AG04450 (cell line): ENCODE data around the gene SCNN1G. TPM values are rescaled to one million over a fixed set of nuclear protein-coding genes. Genes with fewer than 3 reads are reported as not detected.

Source experiments
- CTCF ChIA-PET: fragments of 300-600, 350-600 bp; formaldehyde crosslinking; extraction: SDS; loops from one replicate; lab custom pipeline; 2022; ENCODE audit warnings: antibody characterized with exemption, inconsistent platforms; lab: Charles Lee
- POLR2A ChIA-PET: fragments of 350-600 bp; formaldehyde crosslinking; extraction: SDS; loops from one replicate; lab custom pipeline; 2021; ENCODE audit warnings: antibody characterized with exemption, inconsistent platforms; lab: Yijun Ruan, JAX
- DNase-seq: peaks from one replicate; pipeline ENCODE4 v3.0.0-alpha.2; 2011; ENCODE audit warnings: low read depth, low spot score
- H3K27ac ChIP-seq: one replicate; pipeline ENCODE4 v1.5.1; 2012; ENCODE audit warnings: low read depth, low read length, control low read depth
- H3K27me3 ChIP-seq: one replicate; pipeline ENCODE4 v1.6.0; 2012; ENCODE audit warnings: low read length; ENCODE audit not compliant: control insufficient read depth, insufficient read depth
- H3K4me3 ChIP-seq: 2 replicates; pipeline ENCODE4 v1.5.1; 2011; ENCODE audit warnings: mild to moderate bottlenecking, low read depth, low read length, control low read depth
- H3K9me3 ChIP-seq: 2 replicates; pipeline ENCODE4 v1.5.1; 2012; ENCODE audit warnings: low read length; ENCODE audit not compliant: control insufficient read depth, insufficient read depth
- CTCF ChIP-seq: IDR thresholded peaks from 2 replicates; pipeline ENCODE4 v1.5.1; 2011; ENCODE audit warnings: low read depth, low read length, control low read depth, inconsistent platforms
- polyA plus RNA-seq: library from polyadenylated mRNA; depleted of rRNA; stranded (reverse); fragments of >200 nt; gene quantifications from 2 replicates; pipeline ENCODE4 v1.2.3, GENCODE V29; 2011

Gene SCNN1G
- polyA plus RNA-seq, 1 experiment = not detected

- DNase-seq = no peak
- H3K9me3 ChIP-seq = no peaks in the 10 kb centered on the region
- ChIA-PET CTCF (no interaction called here), POLR2A (no interaction called here)
- H3K27ac ChIP-seq = no peak overlapping the region
- no peak overlapping the region for H3K4me3 ChIP-seq
- no peaks in the 10 kb centered on the region for H3K27me3 ChIP-seq
- no peak for TF ChIP-seq CTCF
These were observed 40.4 kb downstream of the SCNN1G start for GRCh38 chr16:23222929-23223328.

- ChIA-PET CTCF (no interaction called here), POLR2A (no interaction called here)
- H3K9me3 ChIP-seq = no peaks in the 10 kb centered on the region
- no peak for DNase-seq
- no peak overlapping the region for H3K27ac ChIP-seq
- TF ChIP-seq CTCF = no peak
- H3K27me3 ChIP-seq = no peaks in the 10 kb centered on the region
- no peak overlapping the region for H3K4me3 ChIP-seq
These were observed 40.8 kb downstream of the SCNN1G start for GRCh38 chr16:23223368-23223767.

GRCh38 chr16:23225109-23225508, 42.6 kb downstream of the SCNN1G start:
- DNase-seq = no peak
- Histone ChIP-seq H3K27me3 (no peaks in the 10 kb centered on the region), H3K9me3 (no peaks in the 10 kb centered on the region), H3K27ac (no peak overlapping the region), H3K4me3 (no peak overlapping the region)
- POLR2A ChIA-PET = no interaction called here
- TF ChIP-seq CTCF = no peak
- CTCF ChIA-PET = no interaction called here

GRCh38 chr16:23225634-23226033, 43.1 kb downstream of the SCNN1G start:
- Histone ChIP-seq H3K4me3 (no peak overlapping the region), H3K27me3 (no peaks in the 10 kb centered on the region), H3K9me3 (no peaks in the 10 kb centered on the region), H3K27ac (no peak overlapping the region)
- CTCF ChIA-PET = no interaction called here
- TF ChIP-seq CTCF = no peak
- POLR2A ChIA-PET = no interaction called here
- DNase-seq = no peak

GRCh38 chr16:23227529-23227928, 45.0 kb downstream of the SCNN1G start:
- CTCF ChIA-PET = no interaction called here
- DNase-seq = no peak

More at GRCh38 chr16:23227529-23227928, 45.0 kb downstream of the SCNN1G start:
- POLR2A ChIA-PET = no interaction called here
- H3K9me3 ChIP-seq = no peaks in the 10 kb centered on the region
- no peak overlapping the region for H3K27ac ChIP-seq
- H3K4me3 ChIP-seq = no peak overlapping the region
- no peak for TF ChIP-seq CTCF
- no peaks in the 10 kb centered on the region for H3K27me3 ChIP-seq
